H1 (cell line): Measurements from ENCODE around the gene MGLL. TPM values are rescaled to one million over a fixed set of nuclear protein-coding genes. Genes with fewer than 3 reads are reported as not detected.

Source experiments
- CTCF ChIA-PET: fragments of 300-600 bp; sonication (Branson Sonifier 250); formaldehyde crosslinking; loops from one replicate; lab custom pipeline; 2021; ENCODE audit not compliant: partially characterized antibody; lab: Charles Lee
- POLR2A ChIA-PET: fragments of 300-600 bp; sonication (Branson Sonifier 250); formaldehyde crosslinking; loops from one replicate; lab custom pipeline; 2021; ENCODE audit warnings: inconsistent platforms; ENCODE audit not compliant: partially characterized antibody; lab: Charles Lee
- DNase-seq, 2 experiments: peaks; one replicate each; pipeline versions ENCODE4 v3.0.0 to v3.0.0-alpha.2; 2010 to 2022; ENCODE audit warnings: low spot score in 2 of 2, low read depth in 1 of 2, mixed read lengths in 1 of 2
- FAIRE-seq: peaks from 2 replicates; lab custom pipeline; 2011; peaks lifted over from hg19 to GRCh38; lab: Jason Lieb, UNC
- H2AFZ ChIP-seq: 2 replicates; pipeline ENCODE4 v1.8.1; 2012; ENCODE audit warnings: low read length, inconsistent platforms
- H2AK5ac ChIP-seq: 2 replicates; pipeline ENCODE4 v1.6.1; 2013; ENCODE audit warnings: low read depth, low read length
- H2BK120ac ChIP-seq: replicated peaks from 2 replicates; pipeline ENCODE3; 2013; ENCODE audit warnings: low read depth, low read length, inconsistent platforms
- H2BK12ac ChIP-seq: 2 replicates; pipeline ENCODE4 v1.6.1; 2013; ENCODE audit warnings: low read depth, low read length
- H2BK15ac ChIP-seq: 2 replicates; pipeline ENCODE4 v1.6.1; 2013; ENCODE audit warnings: low read length
- H2BK20ac ChIP-seq: 2 replicates; pipeline ENCODE4 v1.6.1; 2013; ENCODE audit warnings: low read length
- H2BK5ac ChIP-seq: 2 replicates; pipeline ENCODE4 v1.6.1; 2013; ENCODE audit warnings: low read depth, low read length
- H3K14ac ChIP-seq: 2 replicates; pipeline ENCODE4 v1.6.1; 2013; ENCODE audit warnings: inconsistent platforms; ENCODE audit not compliant: insufficient read length
- H3K18ac ChIP-seq: 2 replicates; pipeline ENCODE4 v1.6.1; 2013; ENCODE audit warnings: low read length; ENCODE audit errors: extremely low read depth
- H3K23ac ChIP-seq: 2 replicates; pipeline ENCODE4 v1.6.1; 2013; ENCODE audit warnings: inconsistent platforms; ENCODE audit not compliant: insufficient read length
- H3K23me2 ChIP-seq: 2 replicates; pipeline ENCODE4 v1.6.1; 2013; ENCODE audit warnings: low read depth, low read length
- H3K27ac ChIP-seq: 2 replicates; pipeline ENCODE4 v1.6.1; 2011; ENCODE audit warnings: low read depth, low read length, inconsistent platforms
- H3K27me3 ChIP-seq, 4 experiments: replicated peaks in 1 of 4; 1 replicate in 1 of 4; 2 replicates in 3 of 4; pipeline versions ENCODE4 v1.6.1 to v1.8.1; 2011 to 2013; ENCODE audit warnings: low read length in 3 of 4, mild to moderate bottlenecking in 3 of 4, inconsistent platforms in 2 of 4, mixed read lengths in 2 of 4, moderate library complexity in 1 of 4; ENCODE audit not compliant: control insufficient read depth in 3 of 4, insufficient read depth in 3 of 4; ENCODE audit errors: extremely low read depth in 1 of 4
- H3K36me3 ChIP-seq, 4 experiments: 2 replicates each; pipeline versions ENCODE4 v1.6.1 to v1.8.1; 2011 to 2013; ENCODE audit warnings: mild to moderate bottlenecking in 4 of 4, low read length in 3 of 4, moderate library complexity in 2 of 4, control low read depth in 1 of 4, inconsistent platforms in 1 of 4; ENCODE audit not compliant: insufficient read depth in 4 of 4, control insufficient read depth in 2 of 4
- H3K4ac ChIP-seq: replicated peaks from 2 replicates; pipeline ENCODE3; 2013; ENCODE audit warnings: low read length, low read depth, mixed read lengths, inconsistent platforms; ENCODE audit not compliant: insufficient read length
- H3K4me1 ChIP-seq, 4 experiments: replicated peaks in 1 of 4; 1 replicate in 1 of 4; 2 replicates in 3 of 4; pipeline versions ENCODE4 v1.6.1 to v1.8.1; 2011 to 2013; ENCODE audit warnings: low read length in 3 of 4, inconsistent platforms in 2 of 4, mixed read lengths in 1 of 4; ENCODE audit not compliant: insufficient read depth in 4 of 4, control insufficient read depth in 3 of 4
- H3K4me2 ChIP-seq, 2 experiments: 2 replicates each; pipeline versions ENCODE4 v1.6.1 to v1.8.1; 2011 to 2013; ENCODE audit warnings: low read depth in 2 of 2, low read length in 2 of 2, control low read depth in 1 of 2, inconsistent platforms in 1 of 2, mild to moderate bottlenecking in 1 of 2; ENCODE audit not compliant: insufficient read depth in 1 of 2
- H3K4me3 ChIP-seq, 4 experiments: fragments of 200-600, 300-600 bp in 1 of 4; sonication (generic), shearing (Covaris generic), sonication (Bioruptor Twin) in 1 of 4; 2 replicates each; pipeline versions ENCODE4 v1.5.1 to v1.8.1; 2011 to 2016; ENCODE audit warnings: low read length in 4 of 4, low read depth in 3 of 4, control low read depth in 2 of 4, inconsistent platforms in 2 of 4, mild to moderate bottlenecking in 2 of 4, mixed read lengths in 1 of 4, moderate library complexity in 1 of 4; ENCODE audit not compliant: insufficient read depth in 2 of 4; ENCODE audit errors: extremely low read depth in 1 of 4
- H3K56ac ChIP-seq: replicated peaks from 2 replicates; pipeline ENCODE3; 2013; ENCODE audit warnings: low read depth, mild to moderate bottlenecking, mixed read lengths, low read length, inconsistent platforms; ENCODE audit not compliant: insufficient read length
- H3K79me1 ChIP-seq: 2 replicates; pipeline ENCODE4 v1.6.1; 2013; ENCODE audit warnings: low read depth, low read length, control low read depth
- H3K79me2 ChIP-seq, 2 experiments: 2 replicates each; pipeline versions ENCODE4 v1.6.1 to v1.8.1; 2012 to 2013; ENCODE audit warnings: low read length in 2 of 2, mild to moderate bottlenecking in 2 of 2, inconsistent platforms in 1 of 2; ENCODE audit not compliant: insufficient read depth in 2 of 2, control insufficient read depth in 1 of 2
- H3K9ac ChIP-seq, 4 experiments: replicated peaks in 1 of 4; 1 replicate in 1 of 4; 2 replicates in 3 of 4; pipeline versions ENCODE4 v1.6.1 to v1.8.1; 2011 to 2013; ENCODE audit warnings: low read depth in 3 of 4, low read length in 3 of 4, control low read depth in 2 of 4, mild to moderate bottlenecking in 2 of 4, moderate library complexity in 2 of 4, inconsistent platforms in 1 of 4; ENCODE audit errors: extremely low read depth in 1 of 4
- H3K9me3 ChIP-seq, 2 experiments: 2 replicates each; pipeline versions ENCODE4 v1.6.1 to v1.8.1; 2012 to 2013; ENCODE audit warnings: mild to moderate bottlenecking in 2 of 2, moderate library complexity in 2 of 2, control low read depth in 1 of 2, inconsistent platforms in 1 of 2, low read depth in 1 of 2, low read length in 1 of 2, mixed read lengths in 1 of 2; ENCODE audit not compliant: insufficient read depth in 2 of 2
- H4K20me1 ChIP-seq, 2 experiments: replicated peaks in 1 of 2; 2 replicates each; pipeline versions ENCODE3 to v1.8.1; 2011 to 2013; ENCODE audit warnings: inconsistent platforms in 2 of 2, low read length in 2 of 2, mild to moderate bottlenecking in 1 of 2; ENCODE audit not compliant: insufficient read depth in 2 of 2, control insufficient read depth in 1 of 2
- H4K5ac ChIP-seq: 2 replicates; pipeline ENCODE4 v1.6.1; 2013; ENCODE audit warnings: low read length, low read depth, mixed read lengths, inconsistent platforms; ENCODE audit not compliant: insufficient read length
- H4K8ac ChIP-seq: 2 replicates; pipeline ENCODE4 v1.8.0; 2013; ENCODE audit warnings: mild to moderate bottlenecking, moderate library complexity, low read length, inconsistent platforms; ENCODE audit not compliant: insufficient read depth; ENCODE audit errors: extremely low read depth
- H4K91ac ChIP-seq: replicated peaks from 2 replicates; pipeline ENCODE3; 2013; ENCODE audit warnings: low read length, mixed read lengths, inconsistent platforms; ENCODE audit not compliant: insufficient read length
- CHD1 ChIP-seq: IDR thresholded peaks from 2 replicates; pipeline ENCODE4 v1.6.1; 2012; ENCODE audit warnings: low read depth, low read length, improper control_type of control experiment
- EZH2 ChIP-seq: fragments of 200-600 bp; sonication (generic); IDR thresholded peaks from 2 replicates; pipeline ENCODE4 v1.7.1; 2012; ENCODE audit warnings: low read depth, mild to moderate bottlenecking, moderate library complexity, low read length, inconsistent platforms; ENCODE audit not compliant: severe bottlenecking
- HDAC2 ChIP-seq, 2 experiments: fragments of 300-600 bp in 1 of 2; sonication (generic) in 1 of 2; IDR thresholded peaks; 2 replicates each; pipeline ENCODE4 v1.6.1; 2011 to 2012; ENCODE audit warnings: low read depth in 2 of 2, low read length in 2 of 2, mild to moderate bottlenecking in 2 of 2, moderate library complexity in 2 of 2, borderline replicate concordance in 1 of 2, inconsistent platforms in 1 of 2
- RXRA ChIP-seq: IDR thresholded peaks from 2 replicates; pipeline ENCODE4 v1.6.1; 2011; ENCODE audit warnings: low read depth, mild to moderate bottlenecking, low read length, moderate library complexity; ENCODE audit not compliant: insufficient read depth
- SP4 ChIP-seq: IDR thresholded peaks from 2 replicates; pipeline ENCODE4 v1.6.1; 2012; ENCODE audit warnings: low read length, inconsistent platforms
- WGBS, 2 experiments: shearing (Covaris generic) in 1 of 2; methylation state at CpG; one replicate each; pipeline versions ENCODE4 v1.1.6 to v1.1.7; 2013 to 2015; ENCODE audit warnings: low lambda C conversion rate in 2 of 2, mixed read lengths in 2 of 2, inconsistent platforms in 1 of 2, low coverage in 1 of 2, missing lambda C conversion rate in 1 of 2; ENCODE audit not compliant: insufficient replicate concordance in 2 of 2, insufficient coverage in 1 of 2, insufficient read length in 1 of 2; ENCODE audit errors: extremely low coverage in 1 of 2, missing lambda C conversion rate in 1 of 2; 5-methylcytosine and 5-hydroxymethylcytosine counted together
- polyA plus RNA-seq, 7 experiments: library from polyadenylated mRNA; depleted of rRNA in 3 of 7; stranded (reverse) in 5 of 7; unstranded in 2 of 7; fragments of >200 nt in 5 of 7; fragments of 200-250 nt in 2 of 7; gene quantifications; 1 replicate in 5 of 7; 2 replicates in 1 of 7; 4 replicates in 1 of 7; pipeline versions ENCODE4 v1.2.1 to v1.2.3, GENCODE V29; 2011 to 2013; ENCODE audit warnings: missing spikeins in 2 of 7, mixed read lengths in 2 of 7
- total RNA-seq: library from RNA; stranded (reverse); fragmentation: NEBNext Ultra II Directional; extraction: Animal tissue kit (Norgen Biotek cat#: 25700); gene quantifications from 2 replicates; pipeline ENCODE4 v1.2.1, GENCODE V29; 2021
- TF ChIP-seq, protein P1 (sequence below): IDR thresholded peaks from 2 replicates; pipeline ENCODE4 v1.6.1; 2012; ENCODE audit warnings: inconsistent platforms
- TF ChIP-seq, protein P2 (sequence below): IDR thresholded peaks from 2 replicates; pipeline ENCODE4 v1.6.1; 2012; ENCODE audit warnings: inconsistent platforms

Gene MGLL
- total and polyA plus RNA-seq, 2 of the 8 experiments (the other 6 are each of a cell fraction or from before 2014, with no cell fraction given) = 0.05 to 0.34 TPM

- H3K4me1 ChIP-seq = no peaks in the 10 kb centered on the region; a peak in 1 of 7 replicates
- no peaks in the 10 kb centered on the region for H3K36me3 ChIP-seq
- DNase-seq (no peak), FAIRE-seq (no peak)
- no peaks in the 10 kb centered on the region for H3K9me3 ChIP-seq
- ChIA-PET POLR2A (interaction anchor here (1.1 kb wide), 1 partner anchor 183 kb away, joined by 3 read pairs; no protein-coding TSS in a partner anchor), CTCF (interaction anchor here (1.0 to 2.6 kb wide), 5 partner anchors 14 to 188 kb away, joined by 3 to 11 read pairs (median 3); no protein-coding TSS in a partner anchor)
- no peak overlapping the region for H2BK5ac ChIP-seq
- peaks cover 0 to 2% of the 10 kb centered on the region in 2 experiments for H4K20me1 ChIP-seq
- TF ChIP-seq RXRA (no peak), SP4 (no peak), HDAC2 (IDR thresholded peaks at IDR 0.05; ENCODE audit: borderline replicate concordance in 1 of 2, low read depth in 2 of 2, low read length in 2 of 2) (no peak), EZH2 (no peak), CHD1 (no peak)
- TF ChIP-seq, protein P1, sequence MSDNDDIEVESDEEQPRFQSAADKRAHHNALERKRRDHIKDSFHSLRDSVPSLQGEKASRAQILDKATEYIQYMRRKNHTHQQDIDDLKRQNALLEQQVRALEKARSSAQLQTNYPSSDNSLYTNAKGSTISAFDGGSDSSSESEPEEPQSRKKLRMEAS = no peak
- TF ChIP-seq, protein P2, sequence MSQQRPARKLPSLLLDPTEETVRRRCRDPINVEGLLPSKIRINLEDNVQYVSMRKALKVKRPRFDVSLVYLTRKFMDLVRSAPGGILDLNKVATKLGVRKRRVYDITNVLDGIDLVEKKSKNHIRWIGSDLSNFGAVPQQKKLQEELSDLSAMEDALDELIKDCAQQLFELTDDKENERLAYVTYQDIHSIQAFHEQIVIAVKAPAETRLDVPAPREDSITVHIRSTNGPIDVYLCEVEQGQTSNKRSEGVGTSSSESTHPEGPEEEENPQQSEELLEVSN = no peak
- H2BK12ac ChIP-seq = no peak overlapping the region
- no peak overlapping the region for H3K56ac ChIP-seq
- H4K91ac ChIP-seq = no peak overlapping the region
- H3K27me3 ChIP-seq = no peaks in the 10 kb centered on the region
- no peak overlapping the region for H3K4ac ChIP-seq
- no peaks in the 10 kb centered on the region for H3K23me2 ChIP-seq
- H3K18ac ChIP-seq = no peak overlapping the region
- H3K23ac ChIP-seq = no peak overlapping the region
- no peaks in the 10 kb centered on the region for H3K79me2 ChIP-seq
- H3K4me3 ChIP-seq = no peak overlapping the region
- no peak overlapping the region for H3K14ac ChIP-seq
- H2BK120ac ChIP-seq = no peak overlapping the region
- H4K5ac ChIP-seq = no peak overlapping the region
- no peak overlapping the region for H4K8ac ChIP-seq
- H3K27ac ChIP-seq = no peak overlapping the region
- H3K9ac ChIP-seq = no peak overlapping the region
- H2BK20ac ChIP-seq = no peak overlapping the region
- no peaks in the 10 kb centered on the region for H3K79me1 ChIP-seq
- H2AK5ac ChIP-seq = no peak overlapping the region
- H3K4me2 ChIP-seq = no peak overlapping the region
- no peak overlapping the region for H2AFZ ChIP-seq
- WGBS, 2 experiments = 89% methylated on average over 6 of the region's 9 CpGs; no CpG with 5 or more reads in 1 of the 2 experiments
- H2BK15ac ChIP-seq = no peak overlapping the region
Observed at GRCh38 chr3:127783166-127783565, 39.1 kb downstream of the MGLL start.
